ENCODE measurements around the gene TRIM40.

The TRIM40 gene

DNA sequence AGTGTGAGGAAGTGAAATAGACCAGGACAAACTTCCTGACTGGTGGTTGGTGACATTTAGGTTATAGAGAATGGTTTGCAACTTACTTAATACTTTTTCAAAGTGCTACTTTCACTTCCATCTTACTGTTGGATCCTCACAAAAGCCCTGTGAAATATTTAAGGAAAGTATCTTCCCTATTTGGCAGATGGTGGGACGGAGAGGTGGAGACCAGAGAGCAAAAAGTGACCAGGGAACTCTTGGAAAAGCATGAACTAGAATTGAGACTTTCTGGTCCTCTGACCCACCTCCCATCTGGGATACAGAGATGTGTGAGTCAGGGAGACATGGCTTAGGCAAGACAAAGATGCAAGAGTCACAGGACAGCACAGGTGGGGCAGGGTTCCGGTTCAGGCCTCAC is 22.1 kb downstream of the TRIM40 start:
- H3K4me3 ChIP-seq (ENCODE audit: low read depth, low read length): no peak overlapping the region
- no peak for DNase-seq (ENCODE audit: low read depth)
- in situ Hi-C loops (cut with HindIII; ENCODE audit: low sequenced_read_pairs): no loop called here
- TF ChIP-seq, protein P1, sequence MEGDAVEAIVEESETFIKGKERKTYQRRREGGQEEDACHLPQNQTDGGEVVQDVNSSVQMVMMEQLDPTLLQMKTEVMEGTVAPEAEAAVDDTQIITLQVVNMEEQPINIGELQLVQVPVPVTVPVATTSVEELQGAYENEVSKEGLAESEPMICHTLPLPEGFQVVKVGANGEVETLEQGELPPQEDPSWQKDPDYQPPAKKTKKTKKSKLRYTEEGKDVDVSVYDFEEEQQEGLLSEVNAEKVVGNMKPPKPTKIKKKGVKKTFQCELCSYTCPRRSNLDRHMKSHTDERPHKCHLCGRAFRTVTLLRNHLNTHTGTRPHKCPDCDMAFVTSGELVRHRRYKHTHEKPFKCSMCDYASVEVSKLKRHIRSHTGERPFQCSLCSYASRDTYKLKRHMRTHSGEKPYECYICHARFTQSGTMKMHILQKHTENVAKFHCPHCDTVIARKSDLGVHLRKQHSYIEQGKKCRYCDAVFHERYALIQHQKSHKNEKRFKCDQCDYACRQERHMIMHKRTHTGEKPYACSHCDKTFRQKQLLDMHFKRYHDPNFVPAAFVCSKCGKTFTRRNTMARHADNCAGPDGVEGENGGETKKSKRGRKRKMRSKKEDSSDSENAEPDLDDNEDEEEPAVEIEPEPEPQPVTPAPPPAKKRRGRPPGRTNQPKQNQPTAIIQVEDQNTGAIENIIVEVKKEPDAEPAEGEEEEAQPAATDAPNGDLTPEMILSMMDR (IDR thresholded peaks at IDR 0.05; ENCODE audit: low read depth, low read length, missing control alignments): no peak

DNA sequence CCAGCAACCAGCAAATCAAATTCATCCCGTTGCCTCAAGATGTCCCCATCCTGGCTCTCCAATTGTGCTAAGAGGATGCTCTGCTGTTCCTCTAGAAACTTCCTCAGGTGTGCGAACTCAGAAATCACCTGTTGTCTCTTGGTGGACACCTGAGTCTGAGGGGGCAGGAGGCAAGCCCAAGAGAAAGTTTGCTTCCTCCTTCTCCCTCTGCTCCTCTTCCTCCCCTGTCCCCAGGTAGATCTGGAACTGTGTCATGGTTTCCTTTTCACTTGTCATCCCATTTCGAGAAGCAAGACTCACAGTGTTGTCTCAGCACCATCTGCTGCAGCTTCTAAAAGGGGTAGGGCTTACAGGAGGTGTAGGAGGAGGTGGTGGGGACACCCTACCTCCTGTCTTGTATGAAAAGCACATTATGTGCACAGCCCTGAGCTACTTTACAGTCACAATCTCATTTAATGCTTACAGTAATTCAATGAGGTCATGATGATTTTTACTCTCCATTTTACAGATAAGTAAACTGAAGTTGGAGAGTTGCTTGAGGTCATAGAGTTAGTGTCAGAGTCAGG is 22.6 kb downstream of the TRIM40 start:
- no peak for DNase-seq (ENCODE audit: low read depth)
- in situ Hi-C loops (cut with HindIII; ENCODE audit: low sequenced_read_pairs): no loop called here
- TF ChIP-seq, protein P1 (IDR thresholded peaks at IDR 0.05; ENCODE audit: low read depth, low read length, missing control alignments): no peak
- H3K4me3 ChIP-seq (ENCODE audit: low read depth, low read length): no peak overlapping the region

DNA sequence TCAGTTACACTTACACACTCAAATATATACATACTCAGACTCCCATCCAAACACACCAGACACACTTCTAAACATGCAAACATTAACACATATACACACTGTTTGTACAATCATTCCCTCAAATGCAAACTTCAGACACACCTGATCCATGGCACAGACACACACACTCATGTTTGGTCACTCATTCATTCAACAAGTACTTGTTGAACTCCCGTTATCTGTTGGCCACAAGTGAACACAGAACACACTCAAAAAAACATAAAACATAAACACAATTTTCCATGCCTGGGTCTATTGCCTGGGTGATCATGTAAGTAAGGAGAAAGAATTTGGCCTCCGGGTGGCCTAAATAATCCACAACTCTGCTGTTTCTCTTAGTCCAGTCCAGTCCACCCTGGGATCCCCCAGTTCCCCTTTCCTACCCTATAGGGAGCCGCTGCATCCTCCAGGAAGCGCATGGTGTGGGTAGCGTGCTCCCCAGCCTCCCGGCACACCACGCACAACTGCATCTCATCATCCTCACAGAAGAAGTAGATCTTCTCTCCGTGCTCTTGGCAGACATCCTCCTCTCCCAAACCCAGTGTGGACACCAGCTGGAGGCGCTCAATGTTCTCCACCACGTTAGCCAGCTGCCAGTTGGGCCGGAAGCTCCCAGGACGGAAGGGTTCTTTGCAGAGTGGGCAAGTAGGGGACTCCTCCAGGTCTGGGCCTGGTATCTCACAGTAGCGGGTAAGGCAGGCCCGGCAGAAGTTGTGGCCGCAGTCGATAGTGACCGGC is 24.3 kb downstream of the TRIM40 start:
- no peak overlapping the region for H3K4me3 ChIP-seq (ENCODE audit: low read depth, low read length)
- DNase-seq (ENCODE audit: low read depth): no peak
- in situ Hi-C loops (cut with HindIII; ENCODE audit: low sequenced_read_pairs): no loop called here
- TF ChIP-seq, protein P1 (IDR thresholded peaks at IDR 0.05; ENCODE audit: low read depth, low read length, missing control alignments): no peak

DNA sequence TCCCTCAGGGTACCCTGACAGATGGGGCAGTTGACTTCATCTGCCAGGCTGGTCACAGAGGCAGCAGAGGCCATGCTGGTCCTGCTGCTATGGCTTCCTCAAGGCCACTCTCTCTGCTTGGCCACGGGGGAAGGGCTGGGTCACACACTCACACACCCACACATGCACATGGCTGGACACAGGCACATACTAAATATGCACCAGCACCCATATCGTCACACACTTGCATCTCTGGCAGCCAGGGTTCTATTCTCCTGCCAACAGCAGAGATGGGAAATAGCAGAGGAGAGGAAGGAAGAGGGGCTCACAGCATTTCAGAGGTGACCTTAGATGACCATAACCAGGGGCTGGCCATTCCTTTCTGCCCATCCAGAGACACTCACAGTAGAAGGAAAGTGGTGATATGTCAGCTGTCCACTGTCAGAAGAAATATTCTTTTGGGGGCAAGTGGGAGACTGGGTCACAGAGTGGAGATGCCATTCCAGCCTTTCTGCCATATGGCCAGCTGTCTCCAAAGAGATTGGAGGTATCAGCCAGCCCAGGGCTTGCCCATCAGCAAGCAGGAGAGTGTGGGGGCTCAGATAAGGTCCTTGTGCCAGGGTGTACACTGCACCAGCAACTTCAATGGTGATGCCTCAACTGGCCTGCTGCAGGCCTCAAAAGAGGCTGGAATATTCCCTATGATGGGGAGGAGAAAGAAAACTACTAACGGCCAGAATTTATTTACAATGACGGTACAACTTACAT is 25.0 kb downstream of the TRIM40 start, which contains the start of gene TRIM10:
TRIM10 (minus strand) TSS at position 427 of the 747 bp plus-strand sequence; CDS start at position 74, 353 bp downstream.
- no peak within 1 kb of the TSS for H3K4me3 ChIP-seq (ENCODE audit: low read depth, low read length)
- no peak for DNase-seq (ENCODE audit: low read depth)
- TF ChIP-seq, protein P1 (IDR thresholded peaks at IDR 0.05; ENCODE audit: low read depth, low read length, missing control alignments): no peak
- in situ Hi-C loops (cut with HindIII; ENCODE audit: low sequenced_read_pairs): no loop called here

DNA sequence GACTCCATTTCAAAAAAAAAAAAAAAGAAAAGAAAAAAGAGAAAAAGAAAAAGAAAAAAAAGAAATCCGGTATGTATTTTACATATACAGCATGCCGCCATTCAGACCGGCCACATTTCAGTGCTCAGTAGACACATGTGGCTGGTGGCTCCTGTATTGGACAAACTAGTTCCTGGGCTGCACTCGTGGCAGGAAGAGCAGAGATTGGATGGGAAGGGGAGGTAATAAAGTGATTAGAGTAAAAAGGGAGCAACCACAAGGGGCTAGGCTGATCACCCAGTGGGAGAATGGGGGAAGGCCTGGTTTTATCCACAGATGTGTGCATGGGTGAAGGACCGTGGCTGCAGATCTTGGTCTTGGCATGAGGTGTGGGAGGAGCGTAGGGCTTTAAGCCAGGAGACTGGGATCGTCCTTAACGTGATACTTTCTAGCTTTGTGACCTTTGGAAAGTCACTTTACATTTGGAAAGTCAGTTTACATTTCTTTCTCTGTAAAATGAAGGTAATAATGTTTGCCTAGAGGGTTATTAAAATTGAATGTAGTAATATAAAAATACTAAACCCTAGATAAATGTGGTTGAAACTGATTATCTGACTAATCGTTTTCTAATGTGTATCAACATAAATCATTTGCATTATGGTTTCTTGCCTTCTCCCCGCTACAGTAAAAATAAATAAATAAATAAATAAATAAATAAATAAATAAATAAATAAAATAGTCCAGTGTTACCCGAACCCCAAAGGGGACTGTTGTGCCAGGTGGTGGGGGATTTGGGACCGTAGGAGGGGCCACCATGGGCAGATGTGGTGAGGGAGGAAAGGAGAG is 26.5 kb downstream of the TRIM40 start:
- TF ChIP-seq, protein P1 (IDR thresholded peaks at IDR 0.05; ENCODE audit: low read depth, low read length, missing control alignments): no peak
- H3K4me3 ChIP-seq (ENCODE audit: low read depth, low read length): no peak overlapping the region
- in situ Hi-C loops (cut with HindIII; ENCODE audit: low sequenced_read_pairs): no loop called here
- DNase-seq (ENCODE audit: low read depth): no peak
